GM04503 (cell line): Measurements from ENCODE around the gene GDF3.
A peak's percentile ranks its signal among the peaks of the same experiment; 100 is the strongest.
"Not testable (repeated sequence)": the region's sequence is repeated elsewhere in the genome, so short reads cannot be mapped to it uniquely, and the experiment has no call there.

ENCODE experiments used
- DNase-seq: peaks from one replicate; pipeline ENCODE4 v3.0.0-alpha.2; 2012; ENCODE audit warnings: low read depth

Gene GDF3

DNA sequence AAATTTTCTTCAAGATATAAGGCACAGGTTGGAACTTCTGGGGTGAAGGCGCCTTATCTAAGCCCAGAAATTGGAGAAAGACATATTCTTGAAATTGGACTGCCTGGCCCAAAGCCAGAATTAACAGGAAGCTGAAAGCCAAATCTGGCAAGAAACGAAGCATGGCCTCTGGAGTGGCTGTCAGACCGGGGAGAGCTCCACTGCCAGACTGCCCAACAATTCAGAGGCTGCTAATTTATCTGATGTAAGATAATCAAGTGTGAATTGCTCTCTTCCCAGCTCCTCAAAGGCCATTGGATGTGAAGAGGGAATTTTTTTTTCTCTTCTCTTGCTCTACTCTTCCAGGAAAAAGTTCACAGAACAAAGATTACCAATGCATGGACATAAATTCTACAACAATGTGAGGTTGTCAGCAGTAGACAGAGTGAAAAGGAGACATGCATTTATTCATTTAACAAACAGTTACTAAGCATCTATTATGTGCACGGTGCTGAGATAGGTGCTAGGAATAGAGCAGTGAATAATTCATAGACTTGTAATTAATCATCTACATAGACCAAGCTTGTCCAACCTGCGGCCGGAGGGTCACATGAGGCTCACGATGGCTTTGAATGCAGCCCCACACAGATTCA lies at the start of gene GDF3:
Gene GDF3, minus strand, starts transcription at position 210 of the 632 bp plus-strand sequence. Its CDS starts 47 bp downstream, at position 163.
- no peak for DNase-seq

DNA sequence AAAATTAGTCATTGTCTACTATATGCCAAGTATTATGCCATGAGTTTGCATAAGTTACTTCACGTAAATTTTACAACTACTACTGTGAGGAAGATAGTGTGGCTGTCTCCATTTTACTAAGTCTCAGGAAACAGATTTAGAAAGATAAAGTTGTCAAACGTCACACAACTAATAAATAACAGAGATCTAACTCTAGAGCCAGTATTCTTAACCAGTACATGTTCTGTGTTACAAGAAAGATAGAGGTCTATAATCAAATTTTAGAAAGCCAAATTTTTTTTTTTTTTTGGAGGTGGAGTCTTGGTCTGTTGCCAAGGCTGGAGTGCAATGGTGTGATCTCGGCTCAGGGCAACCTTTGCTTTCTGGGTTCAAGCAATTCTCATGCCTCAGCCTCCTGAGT lies 37.4 kb upstream of the GDF3 start:
- no peak for DNase-seq

DNA sequence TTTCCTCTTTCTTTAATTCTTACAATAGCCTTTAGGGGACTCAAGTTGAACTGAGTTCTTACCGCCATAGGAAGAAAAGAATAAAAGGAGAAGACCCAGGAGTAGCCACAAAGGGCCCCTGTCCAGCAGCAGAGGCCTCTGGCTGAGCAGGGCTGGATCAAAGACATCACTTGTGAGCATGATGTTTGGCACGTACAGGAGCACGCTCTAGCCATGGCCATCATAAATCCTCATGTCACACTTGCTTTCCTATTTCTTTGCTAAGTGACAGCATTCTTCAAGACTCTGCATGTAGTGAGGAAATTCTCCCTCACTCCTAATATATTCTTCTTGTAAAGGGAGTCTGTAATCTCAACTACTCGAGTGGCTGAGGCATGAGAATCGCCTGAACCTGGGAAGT lies 35.9 kb upstream of the GDF3 start:
- DNase-seq, result no peak

DNA sequence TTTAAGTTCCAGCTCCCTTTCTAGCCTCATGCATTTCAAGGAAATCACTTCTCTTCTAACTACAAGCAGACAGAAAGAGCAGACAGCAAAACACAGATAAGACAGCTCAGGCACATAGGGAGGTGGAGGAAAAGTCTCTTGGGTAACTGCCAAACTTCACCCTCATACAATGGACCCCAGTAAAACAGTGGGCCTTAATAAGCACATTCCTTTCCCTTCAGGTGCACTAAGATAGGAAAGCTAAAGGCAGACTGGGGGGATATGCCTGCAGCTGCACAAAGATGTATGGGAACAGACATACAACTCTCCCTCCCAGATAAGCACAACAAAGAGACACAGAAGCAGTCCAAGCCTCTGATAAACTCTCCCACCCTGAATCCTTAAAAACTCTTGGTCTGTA lies 35.4 kb upstream of the GDF3 start:
- DNase-seq, result not testable (repeated sequence)

DNA sequence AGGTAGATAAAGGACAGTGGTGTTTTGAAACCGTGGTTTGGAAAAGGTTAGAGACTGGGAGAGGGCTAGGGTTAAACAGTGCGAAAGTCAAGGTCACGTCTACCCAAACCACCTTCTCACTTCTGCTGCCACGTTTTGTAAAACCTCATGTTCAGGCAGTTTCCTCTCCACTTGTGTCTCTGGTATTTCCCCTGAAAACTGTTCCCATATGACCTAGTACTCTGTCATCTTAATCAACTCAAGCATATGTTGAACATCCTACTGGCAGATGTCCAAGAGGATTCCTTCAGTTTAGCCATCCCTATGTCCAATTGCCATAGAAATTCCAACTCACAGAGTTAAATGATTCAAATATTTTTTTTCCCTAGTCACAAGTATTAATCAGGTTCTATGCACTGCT lies 34.2 kb upstream of the GDF3 start:
- no peak for DNase-seq

DNA sequence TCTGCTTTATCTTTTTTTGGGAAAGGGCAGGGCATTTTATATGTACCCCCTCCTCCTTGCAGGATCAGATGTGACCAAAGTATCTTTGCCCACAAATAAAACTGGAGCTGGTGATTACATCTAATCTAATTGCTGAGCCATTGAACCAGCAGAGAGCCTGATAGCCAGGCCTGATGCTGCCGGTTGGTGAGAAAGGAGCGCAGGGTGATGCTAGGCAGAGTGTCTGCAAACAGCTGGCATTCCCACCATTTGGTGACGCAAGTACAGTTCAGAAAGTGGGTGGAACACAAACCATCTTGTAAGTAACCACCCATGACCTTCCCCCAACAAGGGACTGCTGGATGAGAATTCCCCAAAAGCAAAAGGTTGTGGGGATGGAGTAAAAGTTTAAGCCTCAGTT lies 28.4 kb upstream of the GDF3 start:
- no peak for DNase-seq

DNA sequence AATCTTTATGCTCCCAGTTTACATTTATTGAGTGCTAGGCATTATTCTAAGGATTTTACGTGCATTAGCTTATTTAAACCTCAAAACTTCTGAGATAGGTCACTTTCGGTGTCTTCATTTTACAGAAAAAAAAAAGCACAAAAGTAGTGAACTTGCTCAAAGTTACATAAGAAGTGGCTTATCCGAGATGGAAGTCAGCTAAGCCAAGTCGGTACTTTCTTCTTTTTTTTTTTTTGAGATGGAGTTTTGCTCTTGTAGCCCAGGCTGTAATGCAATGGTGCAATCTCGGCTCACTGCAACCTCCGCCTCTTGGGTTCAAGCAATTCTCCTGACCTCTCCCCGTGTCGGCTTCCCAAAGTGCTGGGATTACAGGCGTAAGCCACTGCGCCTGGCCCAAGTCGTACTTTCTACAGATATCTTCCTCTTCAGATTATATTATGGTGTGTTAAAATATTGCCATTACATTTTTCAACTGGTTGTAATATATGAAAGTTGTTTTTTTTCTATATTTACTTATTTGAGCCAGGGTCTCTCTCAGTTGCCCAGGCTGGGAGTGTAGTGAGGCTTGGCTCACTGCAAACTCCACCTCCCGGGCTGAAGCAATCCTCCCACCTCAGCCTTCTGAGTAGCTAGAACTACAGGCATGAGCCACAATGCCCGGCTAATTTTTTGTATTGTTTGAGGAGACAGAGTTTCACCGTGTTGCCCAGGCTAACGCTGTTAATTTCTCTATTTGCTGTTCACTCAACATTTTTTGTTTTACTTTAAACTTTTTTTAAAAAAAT lies 24.6 kb upstream of the GDF3 start:
- DNase-seq, result no peak

DNA sequence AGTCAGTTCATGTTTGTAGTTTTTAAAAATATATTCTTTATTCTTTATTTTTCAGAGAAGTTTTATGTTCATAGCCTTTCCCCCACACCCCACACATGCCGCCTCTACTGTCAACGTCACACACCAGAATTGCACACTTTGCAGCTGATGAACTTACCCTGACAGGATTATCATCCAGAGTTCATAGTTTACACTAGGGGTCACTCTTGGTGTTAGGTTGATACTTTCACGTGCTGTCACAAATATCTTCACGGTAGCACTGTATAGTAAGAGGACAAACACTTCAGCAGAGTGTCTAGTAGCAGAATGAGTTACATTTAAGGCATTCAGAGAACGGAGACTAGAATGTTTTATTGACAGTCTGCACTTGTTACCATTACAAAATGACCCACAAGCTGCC lies 20.8 kb upstream of the GDF3 start:
- DNase-seq, result no peak

DNA sequence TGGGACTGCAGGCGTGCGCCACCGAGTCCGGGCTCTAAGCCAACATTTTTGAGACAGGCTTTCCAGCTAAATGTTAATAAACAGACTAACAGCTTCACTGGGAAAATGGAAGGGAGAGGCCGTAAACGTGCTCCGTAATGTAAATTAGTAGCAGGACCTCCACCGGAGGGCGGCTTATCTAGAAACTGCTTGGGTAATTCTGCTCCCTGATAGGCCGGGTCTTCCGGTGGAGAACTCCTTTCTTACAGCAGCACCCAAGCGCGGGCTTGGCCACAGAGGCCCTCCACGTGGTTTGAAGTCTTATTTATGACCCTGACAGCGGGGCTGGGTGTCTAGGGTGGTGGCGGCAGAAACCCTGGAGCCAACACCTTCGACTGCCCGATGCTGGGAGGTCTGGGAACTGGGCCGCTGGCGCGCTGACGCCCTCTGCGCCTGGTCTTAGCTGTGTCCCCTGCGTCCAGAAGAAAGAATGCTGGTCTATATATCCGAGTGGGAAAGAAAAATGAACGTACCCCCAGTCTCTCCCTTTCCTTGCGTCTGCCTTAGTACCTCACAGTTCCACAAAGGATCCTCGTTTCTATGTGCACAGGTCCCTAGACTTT lies 17.4 kb upstream of the GDF3 start:
- no peak for DNase-seq

DNA sequence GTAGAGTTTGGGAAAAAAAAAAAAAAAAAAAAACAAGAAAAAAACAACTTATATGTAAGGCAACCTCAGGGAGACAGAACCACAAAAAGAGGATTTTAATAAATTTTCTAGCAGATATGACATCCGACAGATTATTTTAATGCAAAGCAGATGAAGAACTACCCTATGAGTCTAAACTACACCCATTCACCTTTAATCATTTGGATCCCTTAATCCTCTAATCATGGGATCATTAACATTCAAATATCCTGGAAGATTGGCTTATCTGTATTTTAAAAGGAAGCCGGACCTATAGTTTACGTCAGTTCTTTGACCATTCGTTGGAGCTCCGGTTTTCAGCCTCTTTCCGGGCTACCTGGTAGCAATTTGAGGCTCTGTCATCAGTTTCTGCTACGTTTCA lies 15.6 kb upstream of the GDF3 start, which contains the start of gene DPPA3:
Gene DPPA3, plus strand, starts transcription at position 301 of the 400 bp plus-strand sequence. CDS start 138 bp downstream, outside the sequence.
- no peak for DNase-seq

DNA sequence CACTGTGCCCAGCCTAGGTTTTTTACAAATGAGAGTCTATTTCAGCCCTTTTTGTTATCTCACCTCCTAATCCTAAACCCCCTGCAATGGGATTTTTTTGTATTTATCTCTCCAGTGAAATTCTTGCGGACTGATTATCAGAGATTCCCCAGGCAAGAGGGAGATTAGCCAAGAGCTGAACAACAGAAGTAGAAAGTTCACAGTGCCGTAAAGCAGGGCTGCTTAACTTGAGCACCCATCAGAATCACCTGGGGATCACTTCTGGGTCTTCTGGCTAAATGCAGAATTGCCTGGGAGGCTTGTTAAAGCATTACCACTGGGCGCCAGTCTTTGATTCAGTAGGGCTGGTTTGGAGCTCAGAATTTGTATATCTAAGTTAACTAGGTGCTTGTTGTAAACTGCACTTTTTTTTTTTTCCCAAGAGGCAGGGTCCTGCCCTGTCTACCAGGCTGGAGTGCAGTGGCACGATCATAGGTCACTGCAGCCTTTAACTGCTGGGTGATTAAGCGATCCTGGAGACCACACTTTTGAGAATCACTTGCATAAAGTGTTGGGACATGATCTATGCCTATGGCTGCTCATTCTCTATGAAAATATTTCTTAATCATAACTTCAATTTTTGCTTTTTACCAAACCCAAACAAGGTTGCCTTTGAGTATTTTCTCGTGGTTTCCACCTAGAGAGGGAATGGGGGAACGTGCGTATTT lies 14.5 kb upstream of the GDF3 start:
- DNase-seq, result no peak

DNA sequence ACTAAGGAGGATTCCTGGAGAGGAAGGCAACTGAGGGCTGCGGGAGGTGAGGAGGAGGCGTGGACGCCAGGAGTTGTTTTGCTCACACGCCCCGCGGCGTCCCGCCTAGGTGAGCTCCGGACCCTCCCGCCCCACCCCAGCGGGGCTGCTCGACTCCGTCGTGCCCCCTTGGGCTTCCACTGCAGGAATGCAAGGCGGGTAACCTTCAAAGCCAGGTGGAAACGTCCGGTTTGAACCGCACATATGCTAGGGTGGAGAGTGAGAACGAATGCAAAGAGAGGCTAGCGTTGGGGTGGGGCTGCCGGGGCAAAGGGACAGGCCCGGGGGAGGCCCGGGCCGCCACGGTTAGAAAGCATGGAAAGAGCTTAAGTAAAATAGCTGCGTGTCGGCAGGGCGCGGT lies 10.3 kb upstream of the GDF3 start:
- DNase-seq, result no peak

DNA sequence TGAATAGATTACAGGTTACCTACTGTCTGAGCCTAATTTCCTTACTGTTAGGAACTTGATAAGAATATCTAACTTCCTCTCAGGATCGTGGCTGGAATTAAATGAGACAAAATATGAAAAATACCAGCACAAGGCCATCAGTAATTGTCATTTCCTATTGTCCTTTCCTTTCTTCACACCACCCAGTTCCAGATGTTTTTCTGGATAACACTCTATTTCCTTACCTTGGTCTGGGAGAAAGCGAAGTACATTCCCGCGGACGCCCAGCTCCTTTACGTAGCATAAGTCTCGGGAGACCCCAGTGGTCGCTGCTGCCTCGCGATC lies 376 bp downstream of the GDF3 start:
- no peak for DNase-seq

DNA sequence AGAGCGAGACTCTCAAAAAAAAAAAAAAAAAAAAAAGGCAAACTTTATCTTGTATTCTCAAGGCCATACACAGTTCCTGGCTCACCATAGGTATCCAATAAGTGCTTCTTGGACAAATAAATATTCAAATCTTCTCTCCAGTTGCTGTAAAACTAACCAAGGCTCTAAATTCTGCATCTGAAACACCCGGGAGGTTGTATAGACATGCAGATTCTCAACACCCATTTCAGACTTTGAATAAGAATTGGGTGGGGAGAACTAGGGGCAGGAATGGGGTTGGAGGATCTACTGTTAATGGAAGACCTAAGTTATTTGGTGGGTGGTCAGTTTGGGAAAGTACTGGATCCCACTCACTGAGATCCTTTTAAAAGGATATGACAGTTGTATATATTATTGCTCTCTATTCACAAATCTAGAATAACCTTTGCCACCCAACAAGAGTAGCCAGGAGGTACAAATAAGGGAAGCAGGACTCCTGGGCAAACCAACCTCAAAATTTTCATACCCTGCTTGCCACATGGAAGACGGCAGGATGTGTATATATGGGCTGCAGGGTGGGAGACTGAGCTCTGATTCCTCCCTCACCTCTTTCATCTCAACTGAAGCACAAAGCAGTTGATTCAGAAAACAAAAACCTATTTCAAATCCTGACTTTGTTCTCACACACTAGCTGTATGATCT lies 879 bp downstream of the GDF3 start:
- no peak for DNase-seq

DNA sequence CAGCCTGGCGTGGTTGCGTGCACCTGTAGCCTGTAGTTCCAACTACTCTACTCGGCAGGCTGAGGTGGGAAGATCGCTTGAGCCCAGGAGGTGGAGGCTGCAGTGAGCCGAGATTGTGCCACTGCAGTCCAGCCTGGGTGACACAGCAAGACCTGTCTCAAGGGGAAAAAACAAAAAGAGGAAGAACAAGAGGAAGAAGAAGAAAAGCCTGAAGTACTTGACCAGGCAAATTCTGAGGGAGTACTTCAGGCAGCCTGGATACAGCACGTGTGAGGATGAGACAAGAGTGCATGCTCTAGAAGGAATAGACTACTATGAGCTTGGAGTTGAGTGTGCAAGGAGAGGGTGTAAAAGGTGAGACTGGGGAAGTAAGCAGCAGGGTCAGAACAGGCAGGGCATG lies 1.8 kb downstream of the GDF3 start:
- DNase-seq, result no peak

DNA sequence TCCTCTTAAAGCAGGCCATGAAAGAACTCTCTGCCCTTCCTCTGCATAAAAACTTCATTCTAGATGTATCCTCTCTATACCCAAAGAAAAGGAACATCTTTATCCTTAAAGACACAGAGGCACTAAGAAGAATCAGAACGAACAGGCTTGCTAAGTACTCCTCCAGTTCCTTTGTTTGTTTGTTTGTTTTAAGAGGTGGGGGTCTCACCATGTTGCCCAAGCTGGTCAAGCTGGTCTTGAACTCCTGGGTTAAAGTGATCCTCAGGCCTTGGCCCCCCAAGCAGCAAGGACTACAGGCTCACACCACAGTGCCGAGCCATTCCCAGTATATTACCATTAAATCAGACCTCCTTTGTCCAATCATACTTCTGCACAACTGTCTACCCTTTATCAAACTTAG lies 14.0 kb downstream of the GDF3 start:
- DNase-seq, result no peak

DNA sequence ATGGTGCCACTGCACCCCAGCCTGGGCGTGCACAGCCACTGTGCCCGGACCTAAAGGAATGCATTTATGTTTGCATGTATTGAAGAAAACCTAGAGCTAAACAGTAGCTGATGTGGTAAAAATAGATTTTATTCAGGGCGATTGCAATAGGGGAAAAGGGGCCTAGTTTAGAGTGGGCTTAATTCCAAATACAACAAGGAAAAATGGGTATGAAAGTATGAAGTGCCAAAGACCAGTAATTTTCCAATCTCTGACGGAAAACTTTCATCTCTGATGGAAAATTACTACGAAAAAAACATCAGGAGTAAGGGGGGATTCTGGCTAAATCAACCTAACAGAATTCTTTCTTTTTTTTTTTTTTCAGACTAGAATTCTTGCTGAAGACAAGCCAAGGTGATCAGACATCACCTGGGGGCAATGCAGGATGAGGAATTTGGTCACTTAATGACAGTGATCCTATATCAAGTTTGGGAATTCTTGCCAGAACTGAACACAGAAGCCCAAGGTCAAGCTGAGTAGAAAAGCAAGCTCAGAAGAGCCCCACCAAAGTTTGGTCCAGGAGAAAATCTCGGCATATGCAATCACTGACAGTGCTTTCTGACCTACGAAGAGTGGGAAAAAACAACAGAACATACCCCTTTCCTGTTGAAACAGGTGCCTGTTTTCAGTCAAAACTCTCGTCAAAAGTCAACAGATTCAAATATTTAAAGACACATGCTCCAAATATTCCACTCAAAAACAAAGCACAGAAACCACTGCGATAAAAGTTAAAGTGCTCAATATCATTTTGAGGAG lies 16.1 kb downstream of the GDF3 start:
- no peak for DNase-seq

DNA sequence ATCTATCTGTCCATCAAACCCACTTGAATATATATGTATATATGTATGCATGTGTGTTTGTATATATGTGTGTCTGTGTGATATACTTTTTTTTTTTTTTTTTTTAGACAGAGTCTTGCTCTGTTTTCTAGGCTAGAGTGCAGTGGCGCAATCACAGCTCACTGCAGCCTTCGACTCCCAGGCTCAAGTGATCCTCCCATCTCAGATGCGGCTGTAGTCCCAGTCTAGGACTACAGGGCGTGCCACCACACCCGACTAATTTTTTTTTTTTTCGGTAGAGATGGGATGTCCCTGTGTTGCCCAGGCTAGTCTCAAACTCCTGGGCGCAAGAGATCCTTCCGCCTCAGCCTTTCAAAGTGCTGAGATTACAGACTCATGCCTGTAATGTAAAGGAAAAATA lies 16.8 kb downstream of the GDF3 start:
- DNase-seq, result no peak

DNA sequence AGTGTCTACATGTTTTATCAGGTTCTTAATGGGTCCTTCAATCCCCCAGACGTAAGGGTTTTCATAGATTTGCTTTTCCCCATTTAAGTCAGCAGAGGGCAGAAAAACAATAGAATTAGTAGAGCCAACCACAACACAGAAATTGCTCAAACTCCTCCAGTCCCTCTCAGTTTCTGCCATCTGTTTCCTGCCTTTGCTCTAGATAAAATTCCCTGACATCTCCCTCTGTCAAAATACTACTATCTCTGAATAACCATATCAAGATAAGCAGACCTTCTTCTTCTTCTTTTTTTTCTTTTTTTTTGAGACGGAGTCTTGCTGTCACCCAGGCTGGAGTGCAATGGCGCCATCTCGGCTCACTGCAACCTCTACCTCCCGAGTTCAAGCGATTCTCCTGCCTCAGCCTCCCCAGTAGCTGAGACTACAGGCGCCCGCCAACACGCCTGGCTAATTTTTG lies 18.1 kb downstream of the GDF3 start:
- DNase-seq, result peak; percentile 16

DNA sequence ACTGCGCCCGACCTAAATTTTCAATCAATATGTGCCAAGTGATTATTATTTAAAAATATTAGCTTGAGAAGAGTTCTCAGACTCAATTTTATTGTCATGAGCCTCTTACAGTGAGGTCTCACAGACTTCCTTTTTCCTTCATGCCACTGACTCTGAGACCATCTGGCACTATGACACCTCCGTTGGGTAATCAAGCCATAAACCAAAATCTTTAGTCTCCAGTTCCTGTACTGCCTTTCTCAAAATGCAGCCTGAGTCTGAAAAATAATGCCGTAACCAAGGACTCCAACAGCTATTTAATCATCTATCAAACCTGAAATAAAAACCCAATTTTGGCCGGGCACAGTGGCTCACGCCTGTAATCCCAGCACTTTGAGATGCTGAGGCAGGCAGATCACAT lies 20.1 kb downstream of the GDF3 start:
- DNase-seq, result not testable (repeated sequence)

DNA sequence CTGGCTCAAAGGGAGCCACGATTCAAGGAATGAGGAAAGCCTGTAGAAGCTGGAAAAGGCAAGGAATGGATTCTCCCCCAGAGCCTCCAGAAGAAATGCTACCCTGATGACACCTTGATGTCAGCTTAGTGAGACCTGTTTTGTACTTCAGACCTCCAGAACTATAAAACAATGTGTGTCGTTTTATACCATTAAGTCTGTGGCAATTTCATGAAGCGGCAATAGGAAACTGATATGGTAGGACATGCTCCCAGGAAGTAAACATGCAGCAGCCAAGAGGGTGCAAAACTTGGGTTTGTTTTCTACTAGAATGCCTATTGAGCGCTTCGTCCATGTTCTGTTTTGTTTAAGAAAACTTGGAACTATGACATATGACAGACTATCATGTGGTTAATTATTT lies 27.4 kb downstream of the GDF3 start:
- no peak for DNase-seq
